ENCODE results near the gene VAMP4. TPM values are rescaled to one million over a fixed set of nuclear protein-coding genes. Genes with fewer than 3 reads are reported as not detected.

The VAMP4 gene
- total and polyA plus RNA-seq, 10 of the 15 experiments (the other 5 are each of a cell fraction or from before 2014, with no cell fraction given), result 0.90 to 7.9 (median 4.3) TPM

GRCh38 chr1:171741872-171742576, at the start of gene VAMP4 (continued):
- TF ChIP-seq EP300 (IDR thresholded peaks at IDR 0.05; ENCODE audit: borderline replicate concordance in 1 of 2, control insufficient read depth in 1 of 2, low read depth in 2 of 2, low read length in 2 of 2) (no peak), FOXM1 (IDR thresholded peaks at IDR 0.05; ENCODE audit: low read depth, low read length) (no peak), HSF1 (IDR thresholded peaks at IDR 0.05; ENCODE audit: low read depth, low read length) (no peak), CUX1 (IDR thresholded peaks at IDR 0.05; ENCODE audit: insufficient replicate concordance, low read depth, low read length) (peak; percentile 99), IKZF2 (IDR thresholded peaks at IDR 0.05) (no peak; a peak in 1 of 4 replicates), PRDM15 (CRISPR knock-in tag; IDR thresholded peaks at IDR 0.05) (no peak), ASH2L (IDR thresholded peaks at IDR 0.05; ENCODE audit: borderline replicate concordance, low read depth) (peak; percentile 81; the same call in 1 of the 2 replicates), ZNF622 (IDR thresholded peaks at IDR 0.05) (no peak), CHD1 (IDR thresholded peaks at IDR 0.05; ENCODE audit: low read depth, low read length) (no peak), SREBF2 (IDR thresholded peaks at IDR 0.05; ENCODE audit: low read length) (no peak), USF2 (IDR thresholded peaks at IDR 0.05; ENCODE audit: borderline replicate concordance, low read depth, low read length) (no peak), RBBP5 (conservative IDR thresholded peaks at IDR 0.05) (0 out of 2 replicates have a peak, but pooled peaks have one; percentile 74), SRF (IDR thresholded peaks at IDR 0.05; ENCODE audit: low read depth in 2 of 2, low read length in 2 of 2) (peak; percentile 97 to 100), RFX5 (IDR thresholded peaks at IDR 0.05; ENCODE audit: low read depth, low read length) (0 out of 2 replicates have a peak, but pooled peaks have one; percentile 22), CBFB (IDR thresholded peaks at IDR 0.05; ENCODE audit: low read depth) (peak; percentile 42; the same call in 1 of the 2 replicates)
